Stimulated activated naive CD8-positive, alpha-beta T cell treated with anti-CD3 and anti-CD28 coated beads, Interleukin-15, Interleukin-2, amounts not matched to agents 100 U/mL and 50 U/mL, for 24 hours (primary cell): ENCODE data around the gene GPR150.

ENCODE experiments used
- ATAC-seq: fragments of 150-1000 bp; cut with Tn5 transposase; one replicate; pipeline ENCODE4 v1.10.0; 2021
- DNase-seq: peaks from one replicate; pipeline ENCODE4 v3.0.0; 2021

Gene GPR150

DNA sequence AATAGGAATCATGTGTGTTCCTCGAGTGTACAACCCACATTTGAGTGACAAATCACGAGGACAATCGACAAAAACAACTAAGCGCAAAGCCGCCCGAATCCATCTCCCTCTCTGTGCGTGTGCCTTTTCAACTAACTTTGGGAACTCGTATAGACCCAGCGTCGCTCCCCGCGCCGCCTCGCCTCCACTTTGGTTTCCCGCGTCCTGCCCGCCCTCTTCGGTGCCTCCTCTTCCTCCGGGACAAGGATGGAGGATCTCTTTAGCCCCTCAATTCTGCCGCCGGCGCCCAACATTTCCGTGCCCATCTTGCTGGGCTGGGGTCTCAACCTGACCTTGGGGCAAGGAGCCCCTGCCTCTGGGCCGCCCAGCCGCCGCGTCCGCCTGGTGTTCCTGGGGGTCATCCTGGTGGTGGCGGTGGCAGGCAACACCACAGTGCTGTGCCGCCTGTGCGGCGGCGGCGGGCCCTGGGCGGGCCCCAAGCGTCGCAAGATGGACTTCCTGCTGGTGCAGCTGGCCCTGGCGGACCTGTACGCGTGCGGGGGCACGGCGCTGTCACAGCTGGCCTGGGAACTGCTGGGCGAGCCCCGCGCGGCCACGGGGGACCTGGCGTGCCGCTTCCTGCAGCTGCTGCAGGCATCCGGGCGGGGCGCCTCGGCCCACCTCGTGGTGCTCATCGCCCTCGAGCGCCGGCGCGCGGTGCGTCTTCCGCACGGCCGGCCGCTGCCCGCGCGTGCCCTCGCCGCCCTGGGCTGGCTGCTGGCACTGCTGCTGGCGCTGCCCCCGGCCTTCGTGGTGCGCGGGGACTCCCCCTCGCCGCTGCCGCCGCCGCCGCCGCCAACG lies at the start of gene GPR150:
TSS of gene GPR150 (plus strand) at position 58 of the 840 bp plus-strand sequence. CDS start at position 247, 189 bp downstream.
- ATAC-seq: peak; percentile 64
- peak; percentile 73 for DNase-seq

DNA sequence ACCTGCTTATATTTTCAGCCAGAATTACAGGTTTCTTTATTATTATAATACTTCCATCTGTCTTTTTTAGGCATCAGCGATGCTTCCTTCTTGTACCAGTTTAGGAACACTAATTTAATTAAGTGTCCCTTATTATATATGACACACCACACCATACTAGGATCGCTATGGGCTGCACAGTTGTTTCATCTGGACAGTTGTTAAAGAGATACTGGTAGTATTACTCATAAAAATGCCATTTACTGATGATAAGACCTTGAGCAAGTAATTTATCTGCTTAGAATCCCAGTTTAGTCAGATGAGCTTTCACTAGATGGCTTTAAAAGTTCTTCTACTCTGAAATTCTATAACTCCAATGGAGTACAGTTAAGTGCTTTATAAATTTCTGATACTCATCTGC lies 47.9 kb upstream of the GPR150 start:
- no peak for ATAC-seq
- DNase-seq: no peak

DNA sequence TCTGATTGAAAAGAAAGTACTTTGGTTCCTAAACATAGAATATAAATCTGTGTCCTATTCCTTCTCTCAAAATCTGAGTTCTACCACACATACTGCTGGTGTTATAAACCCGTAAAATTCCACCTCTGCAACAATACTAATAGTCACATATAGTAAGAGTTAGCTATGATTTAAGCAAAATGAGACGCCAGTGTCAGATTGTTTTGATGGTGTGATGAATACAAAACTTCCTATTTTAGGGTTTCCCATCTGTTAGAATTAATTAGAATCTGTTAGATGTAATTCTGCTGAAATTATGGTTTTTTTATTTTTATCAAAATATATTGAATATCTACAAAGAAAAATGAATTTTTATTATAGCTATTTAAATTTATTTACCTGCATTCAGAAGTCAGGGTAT lies 38.3 kb upstream of the GPR150 start:
- DNase-seq: no peak

DNA sequence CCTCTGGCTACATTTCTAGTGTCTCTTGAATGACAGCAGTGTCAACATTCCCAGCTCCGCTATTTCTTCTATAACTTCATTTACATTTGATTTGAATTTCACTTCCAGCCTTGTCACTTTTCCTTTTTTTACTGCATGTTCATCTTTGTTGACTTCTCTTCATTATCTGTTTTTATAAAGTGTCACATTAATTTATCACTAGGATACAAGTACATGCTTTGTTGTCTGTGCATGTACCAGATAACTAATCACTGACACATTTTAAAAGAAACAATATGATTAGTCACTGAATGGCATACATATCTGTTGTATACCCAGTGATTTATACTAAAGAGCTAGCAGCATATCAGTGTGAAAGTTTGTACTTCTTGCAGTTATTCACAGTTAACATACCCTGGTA lies 35.9 kb upstream of the GPR150 start:
- no peak for ATAC-seq
- DNase-seq: no peak

More for the DNA sequence above, 38.3 kb upstream of the GPR150 start:
- no peak for ATAC-seq

- no peak for ATAC-seq
- DNase-seq: no peak
These were observed 29.0 kb upstream of the GPR150 start for GRCh38 chr5:95590880-95591279.

GRCh38 chr5:95591490-95591901 lies 28.4 kb upstream of the GPR150 start:
- ATAC-seq (peak; percentile 95), DNase-seq (no peak)

DNA sequence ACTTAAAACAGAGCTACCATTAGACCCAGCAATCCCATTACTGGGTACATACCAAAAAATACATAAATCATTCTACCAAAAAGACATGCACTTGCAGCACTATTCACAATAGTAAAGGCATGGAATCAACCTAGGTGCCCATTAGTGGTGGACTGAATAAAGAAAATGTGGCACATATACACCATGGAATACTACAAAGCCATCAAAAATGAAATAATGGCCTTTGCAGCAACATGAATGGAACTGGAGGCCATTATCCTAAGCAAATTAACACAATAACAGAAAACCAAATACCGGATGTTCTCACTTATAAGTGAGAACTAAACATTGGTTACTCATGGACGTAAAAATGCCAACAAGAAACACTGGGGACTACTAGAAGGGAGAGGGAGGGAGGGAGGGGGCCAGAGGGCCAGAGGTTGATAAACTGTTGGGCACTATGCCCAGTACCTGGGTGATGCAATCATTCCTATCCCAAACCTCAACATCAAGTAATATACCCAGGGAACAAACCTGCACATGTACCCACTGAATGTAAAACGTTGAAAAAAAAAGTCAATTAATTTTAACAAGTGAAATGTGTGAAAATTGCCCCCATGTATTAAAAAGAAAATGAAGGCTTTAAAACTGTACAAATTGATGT lies 24.5 kb upstream of the GPR150 start:
- DNase-seq (no peak), ATAC-seq (no peak)

GRCh38 chr5:95599252-95599651 lies 20.6 kb upstream of the GPR150 start:
- DNase-seq (no peak), ATAC-seq (no peak)

GRCh38 chr5:95600557-95600956 lies 19.3 kb upstream of the GPR150 start:
- ATAC-seq (no peak), DNase-seq (no peak)

DNA sequence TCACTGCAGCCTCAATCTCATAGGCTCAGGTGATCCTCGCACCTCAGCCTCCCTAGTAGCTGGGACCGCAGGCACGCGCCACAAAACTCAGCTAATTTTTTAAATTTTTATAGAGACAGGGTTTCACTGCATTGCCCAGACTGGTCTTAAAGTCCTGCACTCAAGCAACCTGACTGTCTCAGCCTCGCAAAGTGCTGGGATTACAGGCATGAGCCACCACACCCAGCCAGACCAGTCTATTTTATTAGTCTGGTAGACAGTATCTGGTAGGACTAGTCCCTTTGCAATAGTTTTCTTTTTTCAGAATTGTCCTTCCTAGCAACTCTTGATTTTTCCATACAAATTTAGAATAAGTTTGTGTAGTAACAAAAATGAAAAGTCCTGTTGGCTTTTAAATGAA lies 14.1 kb upstream of the GPR150 start:
- DNase-seq: no peak
- no peak for ATAC-seq

DNA sequence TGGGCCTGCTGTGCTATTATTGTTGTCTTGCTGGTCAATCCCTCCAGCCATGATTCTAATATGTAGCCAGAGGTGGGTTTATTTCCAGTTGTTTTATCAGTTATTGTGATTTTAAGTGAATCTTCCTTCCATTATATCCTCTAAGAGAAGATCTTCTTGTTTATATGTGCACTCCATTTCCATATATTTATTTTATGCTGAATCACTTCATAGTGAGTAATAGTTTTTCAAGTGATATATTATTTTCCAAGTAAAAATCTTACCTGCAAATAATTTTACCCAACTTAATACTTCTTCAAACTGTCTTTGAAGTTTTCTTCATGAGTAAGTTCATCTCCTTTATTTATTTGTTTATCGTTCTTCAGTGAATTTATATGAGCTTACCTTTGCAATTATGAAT lies 13.5 kb upstream of the GPR150 start:
- DNase-seq: no peak
- ATAC-seq: no peak

DNA sequence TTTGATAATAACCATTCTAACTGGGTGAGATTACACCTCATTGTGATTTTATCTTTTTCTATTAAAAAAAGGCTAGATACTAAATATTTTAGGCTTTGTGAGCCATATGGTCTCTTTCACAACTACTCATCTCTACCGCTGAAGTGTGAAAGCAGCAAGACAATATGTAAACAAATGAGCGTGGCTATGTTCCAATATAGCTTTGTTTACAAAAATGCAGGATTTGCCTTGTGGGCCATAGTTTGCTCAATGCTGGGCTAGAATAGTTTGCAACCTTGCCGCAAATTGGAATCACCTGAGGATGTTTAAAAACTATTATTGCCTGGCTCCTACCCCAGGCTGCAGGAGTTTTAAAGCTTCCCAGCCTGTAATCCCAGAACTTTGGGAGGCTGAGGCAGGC lies 10.2 kb upstream of the GPR150 start:
- DNase-seq (no peak), ATAC-seq (no peak)

- no peak for DNase-seq
These were observed 9.3 kb upstream of the GPR150 start for GRCh38 chr5:95610546-95610945.

GRCh38 chr5:95611396-95611795 lies 8.5 kb upstream of the GPR150 start:
- no peak for DNase-seq
- ATAC-seq: no peak

More at GRCh38 chr5:95610546-95610945, 9.3 kb upstream of the GPR150 start:
- no peak for ATAC-seq

- DNase-seq: no peak
- no peak for ATAC-seq
These were observed 6.4 kb upstream of the GPR150 start for GRCh38 chr5:95613514-95613913.

DNA sequence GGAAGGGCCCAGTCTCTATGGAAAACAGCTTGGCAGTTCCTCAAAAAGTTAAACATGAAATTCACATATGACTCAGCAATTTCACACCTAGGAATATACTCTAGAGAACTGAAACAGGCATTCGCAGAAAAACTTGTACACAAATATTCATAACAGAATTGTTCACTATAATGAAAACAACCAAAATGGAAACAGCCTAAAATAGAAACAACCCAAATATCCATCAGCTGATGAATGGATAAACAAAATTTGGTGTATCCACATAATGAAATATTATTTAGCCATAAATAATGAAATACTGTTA lies 4.8 kb upstream of the GPR150 start:
- DNase-seq (no peak), ATAC-seq (no peak)

GRCh38 chr5:95617057-95617456 lies 2.8 kb upstream of the GPR150 start:
- DNase-seq (no peak), ATAC-seq (no peak)

DNA sequence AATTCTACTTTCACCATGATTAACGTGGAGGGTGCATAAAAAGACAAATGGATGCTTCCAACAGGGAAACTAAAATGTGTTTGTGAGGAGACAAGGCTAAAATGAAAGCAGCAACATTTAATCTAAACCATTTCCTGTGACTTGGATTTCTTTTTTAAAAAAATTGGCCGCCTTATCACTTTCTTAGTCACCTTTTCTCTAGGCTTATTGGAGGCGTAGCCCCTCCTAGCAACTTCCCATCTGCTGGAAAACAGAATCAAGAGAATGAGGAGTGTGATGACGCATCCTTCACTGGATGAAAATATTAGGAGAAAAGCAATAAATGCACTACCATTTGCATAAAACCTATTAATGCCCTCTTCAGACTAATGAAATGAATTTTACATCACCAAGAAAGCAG lies 791 bp upstream of the GPR150 start:
- DNase-seq (no peak), ATAC-seq (no peak)

GRCh38 chr5:95619514-95620029 lies 315 bp upstream of the GPR150 start:
- ATAC-seq (no peak), DNase-seq (peak; percentile 11)

DNA sequence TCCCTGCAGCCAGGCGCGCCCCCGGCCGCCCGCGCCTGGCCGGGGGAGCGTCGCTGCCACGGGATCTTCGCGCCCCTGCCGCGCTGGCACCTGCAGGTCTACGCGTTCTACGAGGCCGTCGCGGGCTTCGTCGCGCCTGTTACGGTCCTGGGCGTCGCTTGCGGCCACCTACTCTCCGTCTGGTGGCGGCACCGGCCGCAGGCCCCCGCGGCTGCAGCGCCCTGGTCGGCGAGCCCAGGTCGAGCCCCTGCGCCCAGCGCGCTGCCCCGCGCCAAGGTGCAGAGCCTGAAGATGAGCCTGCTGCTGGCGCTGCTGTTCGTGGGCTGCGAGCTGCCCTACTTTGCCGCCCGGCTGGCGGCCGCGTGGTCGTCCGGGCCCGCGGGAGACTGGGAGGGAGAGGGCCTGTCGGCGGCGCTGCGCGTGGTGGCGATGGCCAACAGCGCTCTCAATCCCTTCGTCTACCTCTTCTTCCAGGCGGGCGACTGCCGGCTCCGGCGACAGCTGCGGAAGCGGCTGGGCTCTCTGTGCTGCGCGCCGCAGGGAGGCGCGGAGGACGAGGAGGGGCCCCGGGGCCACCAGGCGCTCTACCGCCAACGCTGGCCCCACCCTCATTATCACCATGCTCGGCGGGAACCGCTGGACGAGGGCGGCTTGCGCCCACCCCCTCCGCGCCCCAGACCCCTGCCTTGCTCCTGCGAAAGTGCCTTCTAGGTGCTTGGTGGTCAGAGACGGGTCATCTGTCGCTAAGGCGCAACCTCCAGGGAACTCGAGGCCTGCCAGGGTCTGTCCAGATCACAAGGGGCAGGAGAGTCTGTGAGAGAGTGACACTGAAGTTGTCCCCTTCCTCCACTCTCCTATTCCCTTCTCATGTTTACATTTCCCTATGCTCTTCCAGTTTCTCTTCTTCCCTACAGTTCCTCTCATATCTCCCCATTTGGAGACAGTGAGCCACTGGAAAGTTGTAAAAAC lies 1.3 kb downstream of the GPR150 start:
- peak; percentile 51 for DNase-seq

GRCh38 chr5:95621839-95622629 lies 2.1 kb downstream of the GPR150 start:
- no peak for ATAC-seq
- DNase-seq: no peak

More for the DNA sequence above, 1.3 kb downstream of the GPR150 start:
- peak; percentile 60 for ATAC-seq

- DNase-seq (no peak), ATAC-seq (no peak)
These were observed 3.8 kb downstream of the GPR150 start for GRCh38 chr5:95623706-95624105.
